Measurements from ENCODE around the gene BAMBI.
A peak's percentile ranks its signal among the peaks of the same experiment; 100 is the strongest.
"Not testable (repeated sequence)": the region's sequence is repeated elsewhere in the genome, so short reads cannot be mapped to it uniquely, and the experiment has no call there.

Gene BAMBI

GRCh38 chr10:28676968-28677887, at the start of gene BAMBI:
Gene BAMBI (plus strand): TSS chr10:28677521. CDS start chr10:28677898, 377 bp downstream.
- H3K27ac Mint-ChIP-seq, result no peak within 1 kb of the TSS
- H3K4me1 Mint-ChIP-seq, result peaks cover 28% of the 10 kb centered on the region
- H3K9me3 Mint-ChIP-seq, result no peaks in the 10 kb centered on the region
- peak within 1 kb of the TSS; percentile 72 for H3K4me3 Mint-ChIP-seq
- peaks cover 83% of the 10 kb centered on the region for H3K27me3 Mint-ChIP-seq
- CTCF ChIA-PET, result interaction anchor here (0.8 to 1.7 kb wide), 2 partner anchors 13 to 627 kb away, joined by 3 to 8 read pairs; no protein-coding TSS in a partner anchor
- no peaks in the 10 kb centered on the region for H3K36me3 Mint-ChIP-seq
- peak; percentile 93 for DNase-seq

- H3K27me3 Mint-ChIP-seq, result peaks cover 59% of the 10 kb centered on the region
- H3K9me3 Mint-ChIP-seq, result no peaks in the 10 kb centered on the region
- CTCF ChIA-PET, result interaction anchor here (0.8 to 1.7 kb wide), 8 partner anchors 8 to 35 kb away, joined by 3 to 8 read pairs (median 4); no protein-coding TSS in a partner anchor
- no peak overlapping the region for H3K27ac Mint-ChIP-seq
- peak; percentile 77 for DNase-seq
- peaks cover 5% of the 10 kb centered on the region for H3K36me3 Mint-ChIP-seq
- H3K4me3 Mint-ChIP-seq, result no peak overlapping the region
- no peaks in the 10 kb centered on the region for H3K4me1 Mint-ChIP-seq
Measured at GRCh38 chr10:28628184-28628893, 49.0 kb upstream of the BAMBI start.

GRCh38 chr10:28631896-28632583, 45.3 kb upstream of the BAMBI start:
- CTCF ChIA-PET, result interaction anchor here (0.8 kb wide), 1 partner anchor 17 kb away, joined by 3 read pairs; no protein-coding TSS in a partner anchor
- Mint-ChIP-seq H3K27me3 (peaks cover 47% of the 10 kb centered on the region), H3K36me3 (no peaks in the 10 kb centered on the region), H3K27ac (no peak overlapping the region), H3K9me3 (no peaks in the 10 kb centered on the region), H3K4me1 (no peaks in the 10 kb centered on the region), H3K4me3 (no peak overlapping the region)
- DNase-seq, result no peak

- Mint-ChIP-seq H3K27ac (no peak overlapping the region), H3K4me3 (no peak overlapping the region), H3K36me3 (no peaks in the 10 kb centered on the region), H3K27me3 (peaks cover 45% of the 10 kb centered on the region), H3K9me3 (no peaks in the 10 kb centered on the region), H3K4me1 (no peaks in the 10 kb centered on the region)
- CTCF ChIA-PET, result interaction anchor here (0.8 kb wide), 1 partner anchor 16 kb away, joined by 3 read pairs; no protein-coding TSS in a partner anchor
- DNase-seq, result no peak
Measured at GRCh38 chr10:28632584-28632945, 44.8 kb upstream of the BAMBI start.

GRCh38 chr10:28633750-28634149, 43.6 kb upstream of the BAMBI start:
- Mint-ChIP-seq H3K36me3 (no peaks in the 10 kb centered on the region), H3K9me3 (no peaks in the 10 kb centered on the region), H3K4me1 (no peaks in the 10 kb centered on the region), H3K27me3 (peaks cover 37% of the 10 kb centered on the region), H3K4me3 (no peak overlapping the region), H3K27ac (no peak overlapping the region)
- no peak for DNase-seq
- CTCF ChIA-PET, result no interaction called here

GRCh38 chr10:28637346-28637745, 40.0 kb upstream of the BAMBI start:
- Mint-ChIP-seq H3K9me3 (no peaks in the 10 kb centered on the region), H3K4me1 (no peaks in the 10 kb centered on the region), H3K4me3 (no peak overlapping the region), H3K27me3 (peaks cover 13% of the 10 kb centered on the region), H3K36me3 (no peaks in the 10 kb centered on the region), H3K27ac (no peak overlapping the region)
- no peak for DNase-seq
- CTCF ChIA-PET, result no interaction called here

GRCh38 chr10:28638392-28638791, 38.9 kb upstream of the BAMBI start:
- no peaks in the 10 kb centered on the region for H3K9me3 Mint-ChIP-seq
- CTCF ChIA-PET, result no interaction called here
- no peak for DNase-seq
- no peaks in the 10 kb centered on the region for H3K36me3 Mint-ChIP-seq
- H3K4me3 Mint-ChIP-seq, result no peak overlapping the region
- H3K4me1 Mint-ChIP-seq, result no peaks in the 10 kb centered on the region
- no peak overlapping the region for H3K27ac Mint-ChIP-seq
- H3K27me3 Mint-ChIP-seq, result peaks cover 10% of the 10 kb centered on the region

GRCh38 chr10:28640551-28640950, 36.8 kb upstream of the BAMBI start:
- no peak overlapping the region for H3K4me3 Mint-ChIP-seq
- CTCF ChIA-PET, result interaction anchor here (1.1 kb wide), 2 partner anchors 12 to 24 kb away, joined by 3 to 4 read pairs; no protein-coding TSS in a partner anchor
- no peaks in the 10 kb centered on the region for H3K9me3 Mint-ChIP-seq
- no peaks in the 10 kb centered on the region for H3K4me1 Mint-ChIP-seq
- H3K27ac Mint-ChIP-seq, result no peak overlapping the region
- no peak for DNase-seq
- peaks cover 11% of the 10 kb centered on the region for H3K27me3 Mint-ChIP-seq
- H3K36me3 Mint-ChIP-seq, result no peaks in the 10 kb centered on the region

GRCh38 chr10:28644647-28645046, 32.7 kb upstream of the BAMBI start:
- CTCF ChIA-PET, result no interaction called here
- Mint-ChIP-seq H3K4me3 (no peak overlapping the region), H3K9me3 (no peaks in the 10 kb centered on the region), H3K27me3 (peaks cover 16% of the 10 kb centered on the region), H3K27ac (no peak overlapping the region), H3K4me1 (no peaks in the 10 kb centered on the region), H3K36me3 (no peaks in the 10 kb centered on the region)
- DNase-seq, result no peak

GRCh38 chr10:28652106-28652505, 25.2 kb upstream of the BAMBI start:
- CTCF ChIA-PET, result no interaction called here
- no peak for DNase-seq
- Mint-ChIP-seq H3K9me3 (no peaks in the 10 kb centered on the region), H3K4me3 (no peak overlapping the region), H3K36me3 (no peaks in the 10 kb centered on the region), H3K27ac (no peak overlapping the region), H3K4me1 (no peaks in the 10 kb centered on the region), H3K27me3 (peaks cover 6% of the 10 kb centered on the region)

GRCh38 chr10:28652703-28653102, 24.6 kb upstream of the BAMBI start:
- CTCF ChIA-PET, result interaction anchor here (1.0 kb wide), 1 partner anchor 11 kb away, joined by 3 read pairs; no protein-coding TSS in a partner anchor
- Mint-ChIP-seq H3K27me3 (peaks cover 6% of the 10 kb centered on the region), H3K9me3 (no peaks in the 10 kb centered on the region)

GRCh38 chr10:28658824-28659223, 18.5 kb upstream of the BAMBI start:
- H3K4me3 Mint-ChIP-seq, CTCF ChIA-PET, H3K9me3 Mint-ChIP-seq, DNase-seq, H3K27ac Mint-ChIP-seq, H3K36me3 Mint-ChIP-seq, H3K4me1 Mint-ChIP-seq: not testable (repeated sequence)
- peaks cover 17% of the 10 kb centered on the region for H3K27me3 Mint-ChIP-seq

More at GRCh38 chr10:28652703-28653102, 24.6 kb upstream of the BAMBI start:
- Mint-ChIP-seq H3K4me3 (no peak overlapping the region), H3K27ac (no peak overlapping the region), H3K4me1 (no peaks in the 10 kb centered on the region), H3K36me3 (no peaks in the 10 kb centered on the region)
- DNase-seq, result no peak

GRCh38 chr10:28661035-28661434, 16.3 kb upstream of the BAMBI start:
- H3K36me3 Mint-ChIP-seq, result no peaks in the 10 kb centered on the region
- DNase-seq, result no peak
- H3K4me1 Mint-ChIP-seq, result no peaks in the 10 kb centered on the region
- H3K9me3 Mint-ChIP-seq, result no peaks in the 10 kb centered on the region
- H3K4me3 Mint-ChIP-seq, result no peak overlapping the region
- H3K27ac Mint-ChIP-seq, result no peak overlapping the region
- H3K27me3 Mint-ChIP-seq, result peaks cover 31% of the 10 kb centered on the region
- CTCF ChIA-PET, result interaction anchor here (0.6 to 1.1 kb wide), 2 partner anchors 33 to 66 kb away, joined by 3 to 5 read pairs; no protein-coding TSS in a partner anchor

All from activated naive CD4-positive, alpha-beta T cell treated with anti-CD3 and anti-CD28 coated beads, Interleukin-2, amount 10 ng/mL, durations not matched to agents 7 days and 5 days (primary cell).